SK-N-MC (cell line): ENCODE results near the gene GPC6.
A peak's percentile ranks its signal among the peaks of the same experiment; 100 is the strongest.

ENCODE experiments used
- DNase-seq: peaks from one replicate; pipeline ENCODE4 v3.0.0-alpha.2; 2011; ENCODE audit warnings: low read depth, low spot score
- H3K27ac ChIP-seq: fragments of 200-600 bp; sonication (generic); 2 replicates; pipeline ENCODE4 v1.5.1; 2016; ENCODE audit warnings: mixed run types
- H3K36me3 ChIP-seq: fragments of 200-600 bp; sonication (generic); 2 replicates; pipeline ENCODE4 v1.6.1; 2017; ENCODE audit warnings: antibody characterized with exemption, low read length, mixed read lengths; ENCODE audit not compliant: insufficient read depth
- H3K4me3 ChIP-seq: fragments of 200-600 bp; sonication (generic); 2 replicates; pipeline ENCODE4 v1.5.1; 2016
- H3K9ac ChIP-seq: fragments of 200-600 bp; sonication (generic); 2 replicates; pipeline ENCODE4 v1.8.0; 2017; ENCODE audit warnings: mixed run types, mixed read lengths; ENCODE audit not compliant: insufficient read length
- H3K9me3 ChIP-seq: fragments of 200-600 bp; sonication (generic); 2 replicates; pipeline ENCODE4 v1.6.1; 2017; ENCODE audit warnings: low read depth, mild to moderate bottlenecking, antibody characterized with exemption, low read length, moderate library complexity, mixed read lengths
- EZH2 ChIP-seq: fragments of 200-600 bp; sonication (generic); IDR thresholded peaks from one replicate; pipeline ENCODE4 v1.6.1; 2017; ENCODE audit warnings: antibody characterized with exemption
- FOXP2 ChIP-seq: optimal IDR thresholded peaks from 2 replicates; pipeline ENCODE3; 2011; ENCODE audit warnings: mild to moderate bottlenecking, moderate library complexity; ENCODE audit not compliant: insufficient read depth; ENCODE audit errors: extremely low read length, control extremely low read depth
- POLR2AphosphoS5 ChIP-seq: IDR thresholded peaks from 2 replicates; pipeline ENCODE4 v1.6.1; 2012; ENCODE audit warnings: mild to moderate bottlenecking, low read depth, low read length, borderline replicate concordance

Gene GPC6

DNA sequence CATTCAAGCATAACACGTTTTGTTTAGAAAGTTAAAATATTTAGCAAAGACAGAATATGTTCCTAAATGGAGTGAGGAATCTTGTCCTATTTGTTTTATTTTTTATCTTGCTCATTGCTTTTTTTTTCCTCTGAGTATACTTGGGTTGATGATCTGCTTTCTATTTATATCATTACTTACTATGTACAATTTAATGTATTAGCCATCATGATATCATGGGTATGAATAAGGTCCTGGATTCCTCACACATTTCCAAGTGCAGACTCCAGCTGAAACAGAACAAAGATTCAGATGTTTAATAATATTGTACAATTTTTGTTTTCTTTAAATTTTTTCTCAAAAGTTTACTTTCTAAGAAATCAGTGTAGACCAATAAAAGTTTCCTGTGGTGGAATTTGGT, 388.2 kb downstream of the GPC6 start:
- no peak for TF ChIP-seq POLR2AphosphoS5
- no peak for TF ChIP-seq FOXP2
- TF ChIP-seq EZH2, result no peak
- H3K9me3 ChIP-seq, result no peaks in the 10 kb centered on the region
- DNase-seq, result no peak
- H3K9ac ChIP-seq, result no peak overlapping the region
- H3K36me3 ChIP-seq, result no peaks in the 10 kb centered on the region
- no peak overlapping the region for H3K27ac ChIP-seq
- H3K4me3 ChIP-seq, result no peak overlapping the region

DNA sequence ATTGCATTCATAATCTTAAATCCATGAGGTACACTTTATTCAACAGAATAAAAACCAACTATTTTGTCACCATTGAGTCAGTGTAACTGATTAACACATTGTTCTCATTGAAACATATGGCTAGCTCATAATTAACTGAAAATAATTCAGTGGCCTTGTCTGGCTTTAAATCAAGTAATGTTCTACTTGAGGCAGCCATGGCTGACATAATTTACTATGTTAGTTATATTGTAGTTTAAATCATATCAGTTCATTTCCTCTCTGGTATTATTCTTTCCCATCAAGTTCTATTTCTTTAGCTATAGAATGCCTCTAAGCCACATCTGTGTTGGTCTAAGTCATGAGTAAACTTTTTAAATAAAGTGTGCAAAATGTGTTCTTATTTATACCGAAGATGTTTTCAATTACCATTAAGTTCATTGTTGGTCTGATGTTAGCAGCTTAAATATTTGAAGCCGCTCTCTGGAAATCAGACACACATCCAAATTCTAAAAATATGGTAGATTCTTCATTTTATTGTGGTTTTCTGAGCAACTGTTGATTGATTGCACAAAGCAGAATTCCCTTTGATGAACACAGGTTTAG, 393.7 kb downstream of the GPC6 start:
- Histone ChIP-seq H3K4me3 (peak overlapping the region; percentile 30), H3K27ac (peak overlapping the region; percentile 83), H3K9me3 (no peaks in the 10 kb centered on the region), H3K36me3 (no peaks in the 10 kb centered on the region), H3K9ac (no peak overlapping the region)
- TF ChIP-seq FOXP2, result no peak
- TF ChIP-seq EZH2, result no peak
- TF ChIP-seq POLR2AphosphoS5, result no peak
- no peak for DNase-seq

DNA sequence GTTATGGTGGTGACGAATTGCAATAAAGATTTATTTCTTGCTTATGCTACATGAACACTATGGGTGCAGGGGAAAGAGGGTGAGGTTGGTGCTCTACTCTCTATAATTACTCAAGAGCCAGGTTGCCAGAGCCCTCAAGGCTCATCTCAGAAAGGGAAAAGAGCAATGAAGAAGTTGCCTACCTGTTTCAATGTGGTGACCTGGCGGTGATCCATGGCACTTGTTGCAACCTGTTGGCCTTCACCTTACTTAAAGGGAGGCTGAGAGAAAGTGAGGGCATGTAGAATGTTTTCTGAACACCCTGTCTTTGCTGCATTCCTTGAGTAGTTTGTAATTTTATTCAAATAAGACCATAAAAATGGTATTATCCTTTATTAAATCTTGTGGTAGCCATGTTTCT, 394.4 kb downstream of the GPC6 start:
- Histone ChIP-seq H3K27ac (peak overlapping the region; percentile 83; the same call in 1 of the 2 replicates), H3K9me3 (no peaks in the 10 kb centered on the region), H3K36me3 (no peaks in the 10 kb centered on the region), H3K9ac (no peak overlapping the region), H3K4me3 (no peak overlapping the region)
- TF ChIP-seq FOXP2, result no peak
- no peak for TF ChIP-seq POLR2AphosphoS5
- no peak for TF ChIP-seq EZH2
- no peak for DNase-seq

DNA sequence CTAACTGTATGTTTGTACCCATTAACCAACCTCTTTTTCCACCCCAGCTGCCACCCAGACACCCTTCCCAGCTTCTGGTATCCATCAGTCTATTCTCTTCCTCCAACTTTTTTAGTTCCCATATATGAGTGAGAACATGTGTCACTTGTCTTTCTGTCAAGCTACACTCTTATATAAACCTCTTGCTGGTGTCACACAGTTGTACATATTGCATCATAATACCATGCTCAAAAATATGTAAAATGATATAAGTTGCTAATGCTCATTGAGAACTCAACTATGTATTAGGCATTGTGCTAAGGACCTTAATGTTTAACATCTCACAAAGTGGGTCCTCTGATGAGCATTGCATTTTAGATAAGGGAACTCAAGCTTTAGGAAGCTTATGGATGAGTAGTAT, 395.4 kb downstream of the GPC6 start:
- H3K36me3 ChIP-seq, result no peaks in the 10 kb centered on the region
- H3K27ac ChIP-seq, result no peak overlapping the region
- no peak overlapping the region for H3K9ac ChIP-seq
- DNase-seq, result no peak
- no peak overlapping the region for H3K4me3 ChIP-seq
- no peak for TF ChIP-seq FOXP2
- TF ChIP-seq EZH2, result no peak
- no peak for TF ChIP-seq POLR2AphosphoS5
- H3K9me3 ChIP-seq, result no peaks in the 10 kb centered on the region

DNA sequence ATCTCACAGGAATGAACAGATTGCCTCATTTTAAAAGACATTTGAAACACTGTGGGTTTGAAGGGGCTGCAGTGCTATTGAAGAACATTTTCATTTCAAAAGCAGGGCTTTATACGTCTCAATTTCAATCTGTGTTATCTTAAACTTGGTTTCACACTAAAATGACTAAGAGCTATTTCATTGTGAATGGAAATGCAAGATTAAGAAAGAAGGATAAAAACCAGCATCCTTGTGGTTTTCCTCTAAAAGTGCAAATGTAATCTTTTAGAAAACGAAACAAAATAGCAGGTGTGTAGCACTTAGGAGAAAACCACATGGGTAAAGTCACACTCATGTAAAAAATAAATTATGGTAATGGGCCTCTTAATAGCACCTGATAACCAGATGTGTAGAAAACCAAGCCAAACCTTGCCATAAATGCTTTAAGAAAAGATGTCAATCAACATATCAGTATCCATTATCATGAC, 397.7 kb downstream of the GPC6 start:
- Histone ChIP-seq H3K27ac (no peak overlapping the region), H3K4me3 (no peak overlapping the region), H3K9ac (no peak overlapping the region), H3K9me3 (no peaks in the 10 kb centered on the region), H3K36me3 (no peaks in the 10 kb centered on the region)
- TF ChIP-seq FOXP2 (no peak), EZH2 (no peak)
- no peak for DNase-seq

DNA sequence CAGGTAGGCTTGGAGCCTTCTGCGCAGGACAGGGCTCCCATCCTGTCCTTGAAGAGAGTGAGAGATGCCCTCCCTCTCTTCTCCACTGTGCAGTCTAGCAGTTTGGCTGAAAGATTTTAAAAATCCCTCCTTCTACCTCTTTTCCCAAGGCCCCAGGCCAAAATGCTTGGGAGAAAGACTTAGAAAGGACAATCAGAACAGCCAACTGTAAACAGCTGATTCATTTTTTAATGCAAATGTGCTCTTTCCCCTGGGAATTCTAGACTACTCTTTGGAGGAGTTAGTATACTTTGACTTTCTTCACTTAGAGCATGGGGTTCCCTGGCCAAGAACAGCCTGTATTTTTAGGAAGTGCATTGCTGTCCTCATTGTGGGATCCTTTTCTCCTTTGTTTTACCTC, 398.9 kb downstream of the GPC6 start:
- Histone ChIP-seq H3K4me3 (no peak overlapping the region), H3K36me3 (no peaks in the 10 kb centered on the region), H3K27ac (no peak overlapping the region), H3K9me3 (no peaks in the 10 kb centered on the region), H3K9ac (no peak overlapping the region)
- DNase-seq, result no peak
- TF ChIP-seq POLR2AphosphoS5 (no peak), FOXP2 (no peak), EZH2 (no peak)

DNA sequence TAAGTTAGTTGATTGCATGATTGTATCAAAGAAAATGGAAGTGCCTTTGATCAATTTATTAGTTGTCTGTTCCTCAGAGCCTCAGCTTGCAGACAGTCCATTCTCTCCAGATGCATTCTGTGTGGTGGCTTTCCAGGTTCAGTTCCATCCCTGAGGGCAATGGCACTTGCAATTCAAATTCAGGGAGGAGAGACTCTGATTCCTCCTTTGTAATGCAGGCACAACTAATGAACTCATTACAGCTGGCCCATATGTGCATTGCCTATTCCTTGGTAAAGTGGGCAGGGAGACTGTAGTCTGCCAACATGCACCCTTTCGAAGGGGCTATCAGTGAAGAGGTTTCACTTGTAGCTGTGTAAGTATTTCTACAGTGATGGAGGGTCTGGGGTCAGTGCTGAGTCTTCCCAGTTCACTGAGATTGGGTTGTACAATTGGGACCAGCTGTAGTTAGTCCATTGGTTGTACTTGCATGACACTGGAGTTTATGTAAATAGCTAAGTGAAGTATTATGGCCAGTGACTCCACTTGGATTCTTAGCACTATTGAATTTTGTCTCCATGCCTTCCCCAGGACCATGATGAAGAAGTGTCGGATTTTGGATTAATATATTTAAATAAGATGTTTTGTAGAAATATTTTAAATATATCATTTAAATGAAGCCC, 401.7 kb downstream of the GPC6 start:
- no peak for DNase-seq
- no peak for TF ChIP-seq POLR2AphosphoS5
- TF ChIP-seq FOXP2, result no peak
- no peak for TF ChIP-seq EZH2
- Histone ChIP-seq H3K27ac (no peak overlapping the region), H3K4me3 (no peak overlapping the region), H3K9ac (no peak overlapping the region), H3K36me3 (no peaks in the 10 kb centered on the region), H3K9me3 (no peaks in the 10 kb centered on the region)

DNA sequence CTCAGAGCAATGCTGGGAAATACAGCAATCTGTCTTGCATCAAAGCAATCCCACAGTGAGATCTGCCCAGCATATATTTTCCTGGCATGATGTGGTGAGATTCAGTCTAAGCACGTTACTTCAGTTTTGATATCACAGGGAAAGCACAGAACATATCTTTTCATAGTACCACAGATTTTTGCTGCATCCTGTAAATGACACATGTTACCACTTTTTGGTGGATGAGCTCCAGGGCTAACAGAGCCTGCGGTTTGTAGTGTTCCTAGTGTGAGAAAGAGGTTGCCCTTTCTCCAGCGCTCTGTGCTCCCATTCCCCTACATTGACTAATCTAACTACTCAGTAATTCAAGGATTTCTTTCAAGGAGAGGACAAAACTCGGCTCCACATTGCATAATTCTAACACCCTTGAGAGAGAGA, 409.0 kb downstream of the GPC6 start:
- no peaks in the 10 kb centered on the region for H3K36me3 ChIP-seq
- no peak overlapping the region for H3K9ac ChIP-seq
- no peak for TF ChIP-seq FOXP2
- TF ChIP-seq EZH2, result no peak
- TF ChIP-seq POLR2AphosphoS5, result no peak
- H3K4me3 ChIP-seq, result no peak overlapping the region
- H3K27ac ChIP-seq, result no peak overlapping the region; the same call in 1 of the 2 replicates
- H3K9me3 ChIP-seq, result no peaks in the 10 kb centered on the region
- no peak for DNase-seq
